GM18519 (cell line): ENCODE measurements around the gene RPL18.
"Not testable (repeated sequence)": the region's sequence is repeated elsewhere in the genome, so short reads cannot be mapped to it uniquely, and the experiment has no call there.

Experiments used
- ATAC-seq: cut with Tn5 transposase; IDR thresholded peaks from one replicate; pipeline ENCODE4 v1.9.1; 2021; ENCODE audit warnings: mild to moderate bottlenecking, moderate library complexity; ENCODE audit not compliant: unreplicated experiment, low FRiP score

The RPL18 gene

GRCh38 chr19:48595171-48595570 is 23.8 kb downstream of the RPL18 start:
- no peak for ATAC-seq

- ATAC-seq, result no peak
Observed at GRCh38 chr19:48591021-48591420, 28.0 kb downstream of the RPL18 start.

GRCh38 chr19:48588670-48589401 is 30.1 kb downstream of the RPL18 start:
- no peak for ATAC-seq

GRCh38 chr19:48587387-48587786 is 31.6 kb downstream of the RPL18 start:
- no peak for ATAC-seq

- ATAC-seq, result no peak
Observed at GRCh38 chr19:48582168-48582567, 36.8 kb downstream of the RPL18 start.

GRCh38 chr19:48578891-48579290 is 40.1 kb downstream of the RPL18 start:
- no peak for ATAC-seq

- not testable (repeated sequence) for ATAC-seq
Observed at GRCh38 chr19:48577908-48578307, 41.1 kb downstream of the RPL18 start.

GRCh38 chr19:48575931-48576622 is 42.9 kb downstream of the RPL18 start:
- no peak for ATAC-seq

GRCh38 chr19:48573163-48573505 is 45.8 kb downstream of the RPL18 start:
- ATAC-seq, result no peak

- ATAC-seq, result no peak
Observed at GRCh38 chr19:48571378-48572162, 47.4 kb downstream of the RPL18 start.

GRCh38 chr19:48569814-48570213 is 49.2 kb downstream of the RPL18 start:
- no peak for ATAC-seq

GRCh38 chr19:48568345-48568886 is 50.6 kb downstream of the RPL18 start:
- ATAC-seq, result no peak
